ENCODE measurements around the gene PTGFR.

PTGFR gene, protein sequence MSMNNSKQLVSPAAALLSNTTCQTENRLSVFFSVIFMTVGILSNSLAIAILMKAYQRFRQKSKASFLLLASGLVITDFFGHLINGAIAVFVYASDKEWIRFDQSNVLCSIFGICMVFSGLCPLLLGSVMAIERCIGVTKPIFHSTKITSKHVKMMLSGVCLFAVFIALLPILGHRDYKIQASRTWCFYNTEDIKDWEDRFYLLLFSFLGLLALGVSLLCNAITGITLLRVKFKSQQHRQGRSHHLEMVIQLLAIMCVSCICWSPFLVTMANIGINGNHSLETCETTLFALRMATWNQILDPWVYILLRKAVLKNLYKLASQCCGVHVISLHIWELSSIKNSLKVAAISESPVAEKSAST

DNA sequence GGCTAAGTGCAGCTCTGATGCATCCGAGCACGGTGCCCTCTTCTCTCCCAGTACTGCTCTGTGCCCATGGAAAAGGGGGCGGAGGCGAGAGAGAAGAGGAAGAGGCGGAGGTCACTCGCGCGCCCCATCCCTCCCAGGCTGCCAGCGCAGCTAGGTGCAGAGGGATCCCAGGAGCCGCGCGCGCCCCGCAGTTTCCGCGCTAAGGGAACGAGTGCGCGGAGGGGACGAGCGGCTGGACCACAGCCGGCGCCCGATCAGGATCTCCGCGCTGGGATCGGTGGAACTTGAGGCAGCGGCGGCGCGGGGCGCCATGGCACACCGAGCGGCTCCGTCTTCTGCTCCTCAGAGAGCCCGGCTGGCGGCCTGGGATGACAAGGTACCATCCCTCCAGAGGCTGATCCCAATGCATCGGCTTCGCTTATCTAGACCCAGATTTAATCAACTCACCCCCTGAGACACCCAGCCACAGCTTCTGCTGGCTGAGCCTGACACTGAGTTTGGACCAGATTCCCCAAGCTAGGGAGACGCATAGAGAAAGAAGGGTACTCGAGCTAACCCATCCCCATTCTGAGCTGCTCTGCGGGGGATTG lies at the start of gene PTGFR:
Gene PTGFR, plus strand, starts transcription at position 114 of the 590 bp plus-strand sequence. CDS start 1,770 bp downstream, outside the sequence.
- Mint-ChIP-seq H3K4me1 (no peaks in the 10 kb centered on the region), H3K9me3 (no peaks in the 10 kb centered on the region), H3K36me3 (no peaks in the 10 kb centered on the region)

DNA sequence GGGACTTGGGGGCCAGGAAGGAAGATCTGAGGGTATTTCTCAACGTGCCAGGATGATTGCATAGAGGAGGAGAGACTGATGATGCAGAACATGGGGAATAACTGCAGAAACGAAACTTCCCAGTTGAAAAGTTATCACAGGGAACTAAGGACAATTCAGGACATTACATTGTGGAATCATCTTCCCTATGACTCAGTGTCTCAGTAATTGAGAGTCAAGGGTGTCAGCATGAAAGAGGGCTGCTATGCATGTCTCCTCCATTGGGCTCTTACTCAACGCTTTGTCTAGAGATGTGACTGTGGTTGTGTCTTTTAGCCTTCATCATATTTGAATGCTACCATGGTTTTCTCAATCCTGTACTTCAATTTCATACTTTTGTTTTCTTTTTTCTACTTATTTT lies 48.9 kb upstream of the PTGFR start:
- H3K9me3 Mint-ChIP-seq = no peaks in the 10 kb centered on the region
- no peaks in the 10 kb centered on the region for H3K36me3 Mint-ChIP-seq
- H3K4me1 Mint-ChIP-seq = no peaks in the 10 kb centered on the region
- H3K27me3 Mint-ChIP-seq = no peaks in the 10 kb centered on the region
- no peak overlapping the region for H3K4me3 Mint-ChIP-seq
- H3K27ac Mint-ChIP-seq = no peak overlapping the region

More for the DNA sequence above, at the start of gene PTGFR:
- Mint-ChIP-seq H3K4me3 (no peak within 1 kb of the TSS), H3K27ac (no peak within 1 kb of the TSS), H3K27me3 (peaks cover 30% of the 10 kb centered on the region)

DNA sequence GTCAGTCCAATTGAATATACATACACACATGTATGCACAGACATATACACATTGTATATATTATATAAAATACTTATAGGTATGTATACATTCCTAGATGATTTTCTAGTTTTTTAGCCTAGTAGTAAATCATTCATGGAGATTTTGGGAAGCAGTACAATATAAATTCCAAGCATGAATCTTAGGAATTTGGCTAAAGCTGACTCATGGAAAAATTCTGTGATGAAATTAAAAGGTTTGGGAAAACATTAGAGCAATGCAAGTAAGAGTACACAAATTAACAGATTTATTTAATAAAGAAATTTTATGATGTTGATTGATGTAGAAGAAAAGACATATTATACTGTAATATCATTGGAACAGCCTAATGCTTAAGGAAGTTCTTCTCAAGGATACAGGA lies 43.7 kb upstream of the PTGFR start:
- H3K4me3 Mint-ChIP-seq = no peak overlapping the region
- no peaks in the 10 kb centered on the region for H3K4me1 Mint-ChIP-seq
- no peaks in the 10 kb centered on the region for H3K27me3 Mint-ChIP-seq
- no peak overlapping the region for H3K27ac Mint-ChIP-seq
- no peaks in the 10 kb centered on the region for H3K9me3 Mint-ChIP-seq
- no peaks in the 10 kb centered on the region for H3K36me3 Mint-ChIP-seq

DNA sequence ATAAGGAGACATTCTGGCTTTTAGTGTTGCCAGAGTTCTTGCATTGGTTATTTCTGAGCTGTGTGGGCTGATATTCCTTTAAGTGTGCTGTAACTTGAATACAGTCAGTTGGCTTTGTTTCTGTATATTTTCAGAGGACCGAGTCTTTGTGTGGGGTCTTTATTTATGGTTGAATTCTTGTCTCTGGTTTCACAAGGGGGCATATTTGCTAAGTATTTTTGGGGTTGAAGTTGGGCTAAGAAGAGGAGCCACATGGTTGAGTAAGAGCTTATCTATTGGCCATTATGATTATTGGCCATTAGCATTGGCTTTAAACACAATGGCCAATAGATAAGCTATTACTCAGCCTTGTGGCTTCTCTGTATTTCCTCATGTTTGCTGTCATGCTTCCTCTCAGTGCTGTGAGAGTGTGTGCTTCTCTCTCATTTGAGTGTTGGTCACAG lies 26.3 kb upstream of the PTGFR start:
- peaks cover 3% of the 10 kb centered on the region for H3K27me3 Mint-ChIP-seq
- H3K36me3 Mint-ChIP-seq = no peaks in the 10 kb centered on the region
- H3K27ac Mint-ChIP-seq = no peak overlapping the region
- H3K4me1 Mint-ChIP-seq = no peaks in the 10 kb centered on the region
- H3K4me3 Mint-ChIP-seq = no peak overlapping the region
- H3K9me3 Mint-ChIP-seq = peaks cover 17% of the 10 kb centered on the region

DNA sequence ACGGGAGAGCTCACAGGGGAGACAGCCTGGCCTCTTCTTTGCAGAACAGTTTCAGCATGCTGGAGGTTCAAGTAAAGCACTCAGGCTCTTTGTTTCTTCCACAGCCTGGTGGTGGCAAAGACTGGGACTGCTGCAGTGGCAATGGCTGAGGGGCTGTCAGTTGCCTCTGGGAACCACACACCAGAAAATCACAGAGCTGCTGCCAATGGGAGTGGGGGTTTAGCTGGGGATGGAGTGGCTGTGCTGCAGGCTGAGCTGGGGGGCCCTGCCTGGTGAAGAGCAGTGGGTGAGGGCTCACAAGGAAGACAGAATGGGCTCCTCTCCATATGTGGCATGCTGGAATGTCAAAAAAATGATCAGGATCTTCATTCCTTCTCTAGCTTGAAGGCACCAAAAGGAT lies 25.6 kb upstream of the PTGFR start:
- Mint-ChIP-seq H3K27ac (no peak overlapping the region), H3K4me1 (no peaks in the 10 kb centered on the region), H3K4me3 (no peak overlapping the region), H3K9me3 (peaks cover 17% of the 10 kb centered on the region), H3K36me3 (no peaks in the 10 kb centered on the region), H3K27me3 (peaks cover 3% of the 10 kb centered on the region)

DNA sequence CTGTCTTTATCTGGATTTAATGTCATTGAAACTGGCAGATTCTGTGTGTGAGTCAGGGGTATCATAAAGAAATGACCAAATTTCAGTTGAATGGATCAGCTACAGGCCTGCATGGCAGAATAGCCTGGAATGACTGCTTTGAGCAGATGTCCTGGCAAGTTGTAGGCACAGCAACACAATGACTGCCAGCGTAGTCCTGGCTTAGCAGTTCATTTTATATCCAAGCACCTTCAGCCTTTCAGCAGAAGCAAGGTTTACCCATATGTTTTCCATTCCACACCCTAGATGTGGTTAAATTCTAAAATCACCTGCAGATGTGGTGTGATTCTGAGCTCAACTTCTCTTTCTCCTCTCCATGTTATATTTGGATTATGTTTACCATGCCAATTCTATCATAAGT lies 22.3 kb upstream of the PTGFR start:
- Mint-ChIP-seq H3K27ac (no peak overlapping the region), H3K27me3 (peaks cover 4% of the 10 kb centered on the region), H3K4me1 (no peaks in the 10 kb centered on the region), H3K36me3 (no peaks in the 10 kb centered on the region), H3K4me3 (no peak overlapping the region), H3K9me3 (peaks cover 4% of the 10 kb centered on the region)

DNA sequence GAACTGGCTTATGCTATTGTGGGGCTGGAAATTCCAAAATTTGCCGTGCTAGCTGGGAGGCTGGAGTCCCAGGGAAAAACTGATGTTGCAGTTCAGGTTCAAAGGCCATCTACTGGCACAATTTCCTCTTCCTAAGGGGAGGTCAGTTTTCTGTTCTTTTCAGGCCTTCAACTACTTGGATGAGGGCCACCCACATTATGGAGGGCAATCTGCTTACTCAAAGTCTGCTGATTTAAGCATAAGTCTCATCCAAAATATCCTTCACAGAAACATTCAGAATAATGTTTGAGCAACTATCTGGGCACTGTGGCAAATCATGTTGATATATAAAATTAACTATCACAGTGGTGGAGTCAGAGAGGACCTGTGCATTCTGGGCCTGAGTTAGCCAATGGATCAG lies 21.2 kb upstream of the PTGFR start:
- Mint-ChIP-seq H3K4me1 (no peaks in the 10 kb centered on the region), H3K27me3 (peaks cover 1% of the 10 kb centered on the region), H3K9me3 (no peaks in the 10 kb centered on the region), H3K4me3 (no peak overlapping the region), H3K27ac (no peak overlapping the region), H3K36me3 (no peaks in the 10 kb centered on the region)

DNA sequence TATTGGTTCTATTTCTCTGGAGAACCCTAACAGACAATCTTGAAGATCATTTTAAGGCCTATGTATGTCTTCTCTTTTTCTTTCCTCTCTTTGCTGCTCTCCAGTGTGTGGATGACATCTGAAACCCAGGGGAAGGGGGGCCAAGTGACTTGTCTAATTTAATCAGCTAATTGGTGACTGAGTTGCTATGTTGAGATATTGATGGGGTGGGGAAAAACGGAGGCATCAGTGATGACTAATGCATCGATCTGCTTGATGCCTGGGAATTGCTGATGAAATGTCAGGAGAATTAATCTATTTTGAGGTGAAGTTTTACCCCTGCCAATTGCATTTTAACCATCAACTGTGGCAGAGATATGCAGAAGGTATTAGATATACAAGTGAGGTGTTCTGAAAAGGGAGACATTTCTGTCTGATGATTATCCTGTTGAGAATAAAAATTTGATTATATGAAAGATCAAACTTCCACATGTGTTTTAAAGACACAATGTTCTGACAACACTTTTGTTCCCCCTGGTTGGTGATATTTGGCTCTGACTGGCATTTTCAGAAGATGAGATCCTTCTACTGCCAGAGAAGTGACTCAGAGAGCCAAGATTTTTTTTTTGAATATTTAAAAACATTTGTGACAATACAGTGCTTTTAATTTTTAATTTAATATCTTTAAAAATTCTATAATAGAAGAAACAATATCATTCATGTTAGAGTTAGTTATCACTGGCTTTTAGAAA lies 18.7 kb upstream of the PTGFR start:
- H3K27ac Mint-ChIP-seq = no peak overlapping the region
- H3K4me3 Mint-ChIP-seq = no peak overlapping the region
- no peaks in the 10 kb centered on the region for H3K9me3 Mint-ChIP-seq
- no peaks in the 10 kb centered on the region for H3K36me3 Mint-ChIP-seq
- H3K4me1 Mint-ChIP-seq = no peaks in the 10 kb centered on the region
- peaks cover 5% of the 10 kb centered on the region for H3K27me3 Mint-ChIP-seq

DNA sequence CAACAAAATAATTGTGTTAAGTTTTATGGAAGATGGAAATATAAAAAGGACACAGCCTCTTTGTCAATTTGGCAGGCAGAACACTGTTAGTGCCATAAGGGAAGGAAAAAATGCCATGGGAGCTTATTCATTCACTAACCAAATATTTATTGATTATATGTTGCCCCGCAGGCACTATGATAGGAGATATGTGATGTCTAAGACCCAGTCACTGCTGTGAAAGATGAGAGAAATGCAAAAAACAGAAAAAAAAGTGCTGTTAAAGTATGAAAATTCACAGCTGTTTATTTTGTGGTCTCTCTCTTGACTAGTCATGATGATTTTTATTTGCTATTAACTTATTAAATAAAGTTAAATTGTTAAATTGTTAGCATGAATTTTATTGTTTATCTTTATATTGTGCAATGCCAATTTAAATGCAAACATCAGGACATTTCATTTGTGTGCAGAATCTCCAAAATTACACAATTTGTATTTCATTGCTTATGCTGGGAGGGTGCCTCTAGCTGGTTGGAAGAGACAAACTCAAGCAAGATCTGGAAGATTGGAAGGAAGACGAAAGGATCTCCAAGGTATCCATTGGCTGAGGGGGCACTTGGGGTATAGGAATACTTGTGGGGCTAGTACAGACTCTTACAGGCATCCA lies 17.8 kb upstream of the PTGFR start:
- Mint-ChIP-seq H3K27me3 (peaks cover 5% of the 10 kb centered on the region), H3K9me3 (no peaks in the 10 kb centered on the region), H3K36me3 (no peaks in the 10 kb centered on the region), H3K4me1 (no peaks in the 10 kb centered on the region), H3K4me3 (no peak overlapping the region), H3K27ac (no peak overlapping the region)

DNA sequence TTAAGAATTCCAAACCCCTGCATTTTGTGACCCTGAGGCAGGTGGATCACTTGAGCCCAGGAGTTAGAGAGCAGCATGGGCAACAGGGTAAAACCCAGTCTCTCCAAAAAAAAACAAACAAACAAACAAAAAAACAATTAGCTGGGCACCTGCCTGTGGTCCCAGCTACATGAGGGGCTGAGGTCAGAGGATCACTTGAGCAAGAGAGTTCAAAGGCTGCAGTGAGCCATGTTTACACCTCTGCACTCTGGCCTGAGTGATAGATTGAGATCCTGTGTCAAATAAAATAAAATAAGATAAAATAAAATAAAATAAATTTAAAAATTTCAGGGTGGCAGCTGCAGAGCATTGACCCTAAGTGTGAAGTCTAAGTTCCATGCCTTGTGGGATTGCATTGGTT lies 16.7 kb upstream of the PTGFR start:
- Mint-ChIP-seq H3K4me3 (no peak overlapping the region), H3K27me3 (peaks cover 5% of the 10 kb centered on the region), H3K4me1 (no peaks in the 10 kb centered on the region)

DNA sequence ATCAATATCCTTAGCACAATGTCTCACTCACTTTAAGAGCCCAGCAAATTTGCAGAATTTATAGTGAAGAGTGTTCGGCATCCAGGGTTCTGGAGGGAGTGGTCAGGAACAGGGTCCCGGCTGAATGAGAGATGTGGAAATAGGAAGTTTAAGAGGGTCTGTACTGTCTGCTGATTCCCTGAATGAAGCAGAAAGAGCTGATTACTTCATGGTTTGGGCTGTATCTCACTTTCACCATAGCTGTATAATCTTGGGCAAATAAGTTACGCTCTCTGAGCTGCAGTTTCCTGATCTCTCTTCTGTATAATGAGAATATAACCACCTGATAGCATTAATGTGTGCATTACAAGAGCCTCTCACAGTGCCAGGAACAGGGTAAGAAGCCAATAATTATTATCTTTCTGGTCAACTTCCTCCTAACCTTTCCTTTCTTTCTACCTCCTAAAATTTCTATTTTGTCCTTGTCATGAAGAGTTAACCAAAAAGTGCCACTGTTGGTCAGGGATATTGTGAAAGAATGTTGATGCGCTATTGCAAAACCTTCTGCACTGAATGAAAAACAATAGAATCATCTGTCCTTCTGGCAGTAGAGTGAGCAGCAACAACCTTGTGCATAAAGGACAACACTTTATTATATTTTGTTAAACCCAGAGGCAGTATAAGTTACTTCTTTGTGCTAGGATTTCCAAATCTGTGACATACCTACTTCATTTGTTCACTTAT lies 14.7 kb upstream of the PTGFR start:
- Mint-ChIP-seq H3K4me3 (no peak overlapping the region), H3K36me3 (no peaks in the 10 kb centered on the region), H3K27me3 (peaks cover 3% of the 10 kb centered on the region), H3K27ac (no peak overlapping the region), H3K9me3 (no peaks in the 10 kb centered on the region), H3K4me1 (no peaks in the 10 kb centered on the region)

More for the DNA sequence above, 16.7 kb upstream of the PTGFR start:
- Mint-ChIP-seq H3K36me3 (no peaks in the 10 kb centered on the region), H3K27ac (no peak overlapping the region), H3K9me3 (no peaks in the 10 kb centered on the region)

DNA sequence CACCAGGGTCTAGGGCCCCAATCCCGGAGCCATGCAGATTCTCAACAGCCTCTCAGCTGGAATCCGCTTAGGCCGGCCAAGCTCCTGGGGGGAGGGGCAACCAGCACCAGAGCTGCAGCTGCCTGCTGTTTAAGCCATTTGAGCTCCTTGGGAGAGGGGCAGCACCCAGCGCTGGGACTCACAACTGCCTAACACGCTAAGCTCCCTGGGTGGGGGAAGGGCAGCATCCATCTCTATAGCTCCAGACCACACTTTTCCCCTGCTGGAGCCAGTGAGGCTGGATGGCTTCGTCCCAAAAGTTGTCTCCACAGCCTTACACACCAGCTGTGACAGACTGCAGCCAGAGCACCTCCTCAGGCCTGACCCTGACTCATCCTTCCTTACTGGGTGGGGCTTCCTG lies 6.9 kb upstream of the PTGFR start:
- H3K4me3 Mint-ChIP-seq = no peak overlapping the region
- peaks cover 9% of the 10 kb centered on the region for H3K27me3 Mint-ChIP-seq
- H3K9me3 Mint-ChIP-seq = no peaks in the 10 kb centered on the region
- H3K36me3 Mint-ChIP-seq = no peaks in the 10 kb centered on the region
- no peaks in the 10 kb centered on the region for H3K4me1 Mint-ChIP-seq
- H3K27ac Mint-ChIP-seq = no peak overlapping the region

DNA sequence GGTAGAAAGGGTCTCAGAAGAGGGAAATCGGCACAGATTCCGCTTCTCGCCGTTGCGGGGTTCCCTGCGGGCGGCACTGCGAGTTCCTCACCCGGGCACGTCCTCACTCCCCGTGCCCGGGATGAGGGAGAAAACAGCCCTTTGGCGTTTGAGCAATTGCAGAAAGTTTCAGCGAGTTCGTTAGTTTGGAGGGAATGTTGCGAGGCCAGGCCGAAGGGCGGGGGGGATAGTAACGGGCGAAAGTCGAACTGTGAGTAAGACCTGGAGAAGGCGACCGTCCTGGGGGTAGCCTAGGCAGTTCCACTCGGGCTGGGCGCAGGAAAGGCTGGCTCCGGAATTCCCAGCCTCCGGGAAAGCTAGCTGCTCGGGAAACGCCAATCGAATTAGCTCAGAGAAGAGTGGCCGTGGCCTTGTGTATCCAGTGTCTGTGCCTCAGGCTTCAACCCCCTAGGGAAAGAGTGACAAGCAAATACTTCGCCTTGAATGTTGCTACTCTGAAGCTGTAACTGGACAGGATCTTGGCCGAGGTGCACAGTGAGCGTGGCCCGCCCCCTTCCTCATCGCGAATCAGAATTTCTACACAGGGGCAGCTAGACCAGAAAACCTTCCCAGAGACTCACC lies 787 bp downstream of the PTGFR start:
- Mint-ChIP-seq H3K27ac (no peak overlapping the region), H3K4me1 (no peaks in the 10 kb centered on the region), H3K9me3 (no peaks in the 10 kb centered on the region), H3K4me3 (no peak overlapping the region), H3K27me3 (peaks cover 29% of the 10 kb centered on the region), H3K36me3 (no peaks in the 10 kb centered on the region)

DNA sequence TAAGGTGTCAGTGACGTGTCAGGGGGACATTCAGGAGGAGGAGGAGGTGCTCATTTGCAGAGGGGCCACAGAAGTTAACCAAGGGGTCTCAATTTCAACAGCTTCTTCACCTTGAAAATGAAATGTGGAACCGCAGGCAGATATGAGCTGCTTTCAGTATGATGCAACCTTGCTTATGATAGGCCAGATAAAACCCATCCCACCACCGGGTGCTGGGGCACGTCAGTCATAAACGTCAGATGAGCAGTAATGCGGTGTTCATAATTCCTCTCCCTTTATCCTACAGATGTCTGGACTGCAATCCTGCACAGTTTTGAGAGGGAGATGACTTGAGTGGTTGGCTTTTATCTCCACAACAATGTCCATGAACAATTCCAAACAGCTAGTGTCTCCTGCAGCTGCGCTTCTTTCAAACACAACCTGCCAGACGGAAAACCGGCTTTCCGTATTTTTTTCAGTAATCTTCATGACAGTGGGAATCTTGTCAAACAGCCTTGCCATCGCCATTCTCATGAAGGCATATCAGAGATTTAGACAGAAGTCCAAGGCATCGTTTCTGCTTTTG lies 1.7 kb downstream of the PTGFR start:
- Mint-ChIP-seq H3K4me1 (no peaks in the 10 kb centered on the region), H3K27ac (no peak overlapping the region), H3K36me3 (no peaks in the 10 kb centered on the region), H3K27me3 (peaks cover 29% of the 10 kb centered on the region), H3K9me3 (no peaks in the 10 kb centered on the region), H3K4me3 (no peak overlapping the region)

DNA sequence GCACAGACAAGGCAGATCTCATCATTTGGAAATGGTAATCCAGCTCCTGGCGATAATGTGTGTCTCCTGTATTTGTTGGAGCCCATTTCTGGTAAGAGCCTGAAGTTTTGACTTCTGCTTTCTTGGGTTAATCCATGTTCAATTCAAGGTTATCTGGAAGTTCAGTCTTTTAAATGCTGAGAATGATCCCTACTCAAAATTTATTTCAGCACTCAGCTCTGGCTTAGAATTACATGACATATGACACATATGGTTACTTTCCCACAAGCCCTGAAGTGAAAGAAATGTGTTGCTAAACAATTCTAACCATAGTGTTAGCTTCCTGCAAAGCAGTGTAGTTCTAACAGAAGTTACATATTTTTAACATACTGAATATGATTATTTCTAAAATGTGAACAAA lies 2.7 kb downstream of the PTGFR start:
- Mint-ChIP-seq H3K9me3 (no peaks in the 10 kb centered on the region), H3K36me3 (no peaks in the 10 kb centered on the region), H3K27ac (no peak overlapping the region), H3K27me3 (peaks cover 29% of the 10 kb centered on the region), H3K4me1 (no peaks in the 10 kb centered on the region), H3K4me3 (no peak overlapping the region)
